HepG2 (cell line): ENCODE results near the gene HOXA7. TPM values are rescaled to one million over a fixed set of nuclear protein-coding genes. Genes with fewer than 3 reads are reported as not detected.

ENCODE experiments used
- CC2D1A ChIP-seq: sonication (generic); formaldehyde crosslinking; IDR thresholded peaks from 2 replicates; pipeline ENCODE4 v1.8.1; 2023; ENCODE audit warnings: mild to moderate bottlenecking, missing genetic modification reagents
- E2F5 ChIP-seq: sonication (generic); formaldehyde crosslinking; conservative IDR thresholded peaks from 2 replicates; pipeline ENCODE4 v1.4.0; 2020; ENCODE audit warnings: missing genetic modification reagents
- HDAC2 ChIP-seq: sonication (generic); formaldehyde crosslinking; IDR thresholded peaks from 2 replicates; pipeline ENCODE4 v1.4.0; 2020; ENCODE audit warnings: missing genetic modification reagents
- HMGXB4 ChIP-seq, 2 experiments: sonication (generic) in 1 of 2; formaldehyde crosslinking in 1 of 2; IDR thresholded peaks; 2 replicates each; pipeline versions ENCODE4 v1.4.0 to v1.6.1; 2018 to 2020; ENCODE audit warnings: missing genetic modification reagents in 2 of 2, borderline replicate concordance in 1 of 2, low read depth in 1 of 2, mild to moderate bottlenecking in 1 of 2, missing biosample characterization in 1 of 2
- IKZF1 ChIP-seq: fragments of 450-650 bp; IDR thresholded peaks from 2 replicates; pipeline ENCODE4 v1.7.1; 2016
- ISX ChIP-seq: sonication (generic); formaldehyde crosslinking; conservative IDR thresholded peaks from 2 replicates; pipeline ENCODE4 v1.5.0; 2020; ENCODE audit warnings: missing genetic modification reagents
- KDM3A ChIP-seq: IDR thresholded peaks from 2 replicates; pipeline ENCODE4 v1.6.1; 2018; ENCODE audit warnings: low read depth, missing compliant biosample characterization
- MBNL3 ChIP-seq: fragments of 250-450 bp; sonication (Bioruptor Pico); conservative IDR thresholded peaks from 2 replicates; pipeline ENCODE4 v1.8.0; 2022; ENCODE audit warnings: mild to moderate bottlenecking, inconsistent platforms
- MLLT10 ChIP-seq: sonication (generic); formaldehyde crosslinking; IDR thresholded peaks from 2 replicates; pipeline ENCODE4 v1.4.0; 2020; ENCODE audit warnings: missing genetic modification reagents
- MTA3 ChIP-seq: sonication (generic); formaldehyde crosslinking; IDR thresholded peaks from 2 replicates; pipeline ENCODE4 v1.4.0; 2020; ENCODE audit warnings: missing genetic modification reagents
- PRDM4 ChIP-seq: sonication (generic); formaldehyde crosslinking; IDR thresholded peaks from 2 replicates; pipeline ENCODE4 v1.9.0; 2021; ENCODE audit warnings: missing genetic modification reagents, borderline replicate concordance
- PTBP1 ChIP-seq: fragments of 200-400 bp; formaldehyde crosslinking; IDR thresholded peaks from 2 replicates; pipeline ENCODE4 v1.6.1; 2018; ENCODE audit warnings: low read length, low read depth; ENCODE audit not compliant: poor library complexity, severe bottlenecking
- RFX3 ChIP-seq: IDR thresholded peaks from 2 replicates; pipeline ENCODE4 v1.6.1; 2016; ENCODE audit warnings: missing biosample characterization, missing genetic modification reagents
- SNAPC4 ChIP-seq: sonication (generic); formaldehyde crosslinking; IDR thresholded peaks from 2 replicates; pipeline ENCODE4 v1.4.0; 2020; ENCODE audit warnings: mild to moderate bottlenecking, missing genetic modification reagents
- SP5 ChIP-seq: IDR thresholded peaks from 2 replicates; pipeline ENCODE4 v1.6.1; 2016; ENCODE audit warnings: low read depth, borderline replicate concordance
- TAF15 ChIP-seq: fragments of 200-400 bp; formaldehyde crosslinking; IDR thresholded peaks from one replicate; pipeline ENCODE4 v1.6.1; 2018; ENCODE audit warnings: mild to moderate bottlenecking, low read depth, low read length; ENCODE audit not compliant: poor library complexity, severe bottlenecking
- ZNF335 ChIP-seq: sonication (generic); formaldehyde crosslinking; IDR thresholded peaks from 2 replicates; pipeline ENCODE4 v1.4.0; 2020; ENCODE audit warnings: missing genetic modification reagents
- ZNF33B ChIP-seq: sonication (generic); formaldehyde crosslinking; IDR thresholded peaks from 2 replicates; pipeline ENCODE4 v1.5.1; 2020; ENCODE audit warnings: mild to moderate bottlenecking, missing genetic modification reagents
- ZNF660 ChIP-seq: sonication (generic); formaldehyde crosslinking; IDR thresholded peaks from 2 replicates; pipeline ENCODE4 v1.5.1; 2020; ENCODE audit warnings: mild to moderate bottlenecking, low read depth, missing genetic modification reagents, borderline replicate concordance
- ZNF746 ChIP-seq: sonication (generic); formaldehyde crosslinking; IDR thresholded peaks from 2 replicates; pipeline ENCODE4 v1.8.0; 2022; ENCODE audit warnings: mild to moderate bottlenecking, missing genetic modification reagents
- polyA plus RNA-seq, 8 experiments: library from polyadenylated mRNA; depleted of rRNA in 3 of 8; stranded (reverse) in 7 of 8; unstranded in 1 of 8; fragments of >200 nt; fragmentation: Illumina TruSeq in 4 of 8; extraction: Trizol in 4 of 8; gene quantifications; 2 replicates each; pipeline versions ENCODE4 v1.2.1 to v1.2.3, GENCODE V29; 2011 to 2016; ENCODE audit warnings: low read depth in 4 of 8, missing spikeins in 1 of 8, mixed read lengths in 1 of 8; ENCODE audit not compliant: insufficient read depth in 1 of 8
- total RNA-seq, 5 experiments: library from RNA; depleted of rRNA; stranded (reverse); fragments of >200 nt; fragmentation: Illumina TruSeq; extraction: Trizol; gene quantifications; 2 replicates each; pipeline ENCODE4 v1.2.3, GENCODE V29; 2016; ENCODE audit warnings: low read depth in 1 of 5

Gene HOXA7
- total and polyA plus RNA-seq, 2 of the 13 experiments (the other 11 are each of a cell fraction or from before 2014, with no cell fraction given): 0.05 TPM; not detected in 1

- no peak for TF ChIP-seq SNAPC4 (CRISPR knock-in tag)
- TF ChIP-seq SP5 (CRISPR knock-in tag): peak; percentile 61; the same call in 1 of the 2 replicates
- TF ChIP-seq ZNF746: no peak
- TF ChIP-seq PTBP1: no peak
- no peak for TF ChIP-seq KDM3A (CRISPR knock-in tag)
- TF ChIP-seq HMGXB4 (CRISPR knock-in tag; IDR thresholded peaks at IDR 0.05; ENCODE audit: borderline replicate concordance in 1 of 2, low read depth in 1 of 2): peak; percentile 13 to 69; a peak in 2 of 4 replicates
- no peak for TF ChIP-seq ZNF660 (CRISPR knock-in tag)
- no peak for TF ChIP-seq MLLT10
- no peak for TF ChIP-seq E2F5 (CRISPR knock-in tag)
- no peak for TF ChIP-seq MTA3 (CRISPR knock-in tag)
- no peak; the same call in 1 of the 2 replicates for TF ChIP-seq ISX (CRISPR knock-in tag)
- TF ChIP-seq HDAC2 (CRISPR knock-in tag): peak; percentile 42
- TF ChIP-seq CC2D1A (CRISPR knock-in tag): no peak
- no peak for TF ChIP-seq ZNF33B
- TF ChIP-seq PRDM4 (CRISPR knock-in tag): no peak
- peak; percentile 56 for TF ChIP-seq RFX3 (CRISPR knock-in tag)
- TF ChIP-seq MBNL3 (CRISPR knock-in tag): no peak
- TF ChIP-seq IKZF1: no peak
- no peak for TF ChIP-seq TAF15
- TF ChIP-seq ZNF335 (CRISPR knock-in tag): peak; percentile 60; the same call in 1 of the 2 replicates
Measured at GRCh38 chr7:27122077-27122910, 34.2 kb downstream of the HOXA7 start (continued).
